ENCODE data around the gene VPREB1.

- TF ChIP-seq HDGF (IDR thresholded peaks at IDR 0.05; ENCODE audit: borderline replicate concordance): no peak
- no peak for TF ChIP-seq FOXA1 (IDR thresholded peaks at IDR 0.05)
- no peak for TF ChIP-seq SP1 (IDR thresholded peaks at IDR 0.05)
- no peak for TF ChIP-seq ZNF384 (IDR thresholded peaks at IDR 0.05)
- TF ChIP-seq L3MBTL2 (conservative IDR thresholded peaks at IDR 0.05): no peak
- TF ChIP-seq ARNT (IDR thresholded peaks at IDR 0.05): no peak
- TF ChIP-seq FOXK2 (IDR thresholded peaks at IDR 0.05): no peak
Measured at GRCh38 chr22:22207845-22208564, 36.6 kb upstream of the VPREB1 start.

All from HEK293T (cell line).